Dendritic cell treated with granulocyte-macrophage colony-stimulating factor and Interleukin-4, amounts not matched to agents 40 ng/mL and 50 ng/mL, for 4 days (primary cell): ENCODE measurements around the gene SPDL1.
A peak's percentile ranks its signal among the peaks of the same experiment; 100 is the strongest.

Source experiments
- H3K27ac Mint-ChIP-seq: one replicate; pipeline ENCODE4 v1.8.0; 2022; ENCODE audit warnings: mild to moderate bottlenecking, mixed read lengths
- H3K27me3 Mint-ChIP-seq: one replicate; pipeline ENCODE4 v1.8.0; 2022; ENCODE audit warnings: mild to moderate bottlenecking, mixed read lengths
- H3K36me3 Mint-ChIP-seq: one replicate; pipeline ENCODE4 v1.8.0; 2022; ENCODE audit warnings: low read depth, mixed read lengths
- H3K4me1 Mint-ChIP-seq: one replicate; pipeline ENCODE4 v1.8.0; 2022; ENCODE audit warnings: low read depth, mixed read lengths
- H3K4me3 Mint-ChIP-seq: one replicate; pipeline ENCODE4 v1.8.0; 2022; ENCODE audit warnings: mild to moderate bottlenecking, moderate library complexity, mixed read lengths
- H3K9me3 Mint-ChIP-seq: one replicate; pipeline ENCODE4 v1.8.0; 2022; ENCODE audit warnings: mixed read lengths
- intact Hi-C: fragments of 100-400 bp; cut with micrococcal nuclease; formaldehyde crosslinking; loops from one replicate; pipeline ENCODE4 v1.15.0; 2022

SPDL1 gene

GRCh38 chr5:169554251-169554650 is 29.3 kb upstream of the SPDL1 start:
- no peaks in the 10 kb centered on the region for H3K4me1 Mint-ChIP-seq
- intact Hi-C loops, result no loop called here
- H3K27ac Mint-ChIP-seq, result no peak overlapping the region
- peaks cover 23% of the 10 kb centered on the region for H3K9me3 Mint-ChIP-seq
- no peaks in the 10 kb centered on the region for H3K36me3 Mint-ChIP-seq
- peaks cover 12% of the 10 kb centered on the region for H3K27me3 Mint-ChIP-seq
- no peak overlapping the region for H3K4me3 Mint-ChIP-seq

- no peak overlapping the region for H3K4me3 Mint-ChIP-seq
- peaks cover 27% of the 10 kb centered on the region for H3K9me3 Mint-ChIP-seq
- H3K36me3 Mint-ChIP-seq, result no peaks in the 10 kb centered on the region
- H3K27ac Mint-ChIP-seq, result no peak overlapping the region
- peaks cover 7% of the 10 kb centered on the region for H3K27me3 Mint-ChIP-seq
- intact Hi-C loops, result no loop called here
- H3K4me1 Mint-ChIP-seq, result no peaks in the 10 kb centered on the region
Observed at GRCh38 chr5:169557838-169558237, 25.7 kb upstream of the SPDL1 start.

GRCh38 chr5:169561893-169562292 is 21.7 kb upstream of the SPDL1 start:
- intact Hi-C loops, result no loop called here
- peaks cover 11% of the 10 kb centered on the region for H3K27me3 Mint-ChIP-seq

GRCh38 chr5:169563369-169563768 is 20.2 kb upstream of the SPDL1 start:
- no peaks in the 10 kb centered on the region for H3K36me3 Mint-ChIP-seq
- H3K4me3 Mint-ChIP-seq, result no peak overlapping the region
- peaks cover 10% of the 10 kb centered on the region for H3K27me3 Mint-ChIP-seq
- no peak overlapping the region for H3K27ac Mint-ChIP-seq
- intact Hi-C loops, result no loop called here
- H3K4me1 Mint-ChIP-seq, result peaks cover 10% of the 10 kb centered on the region
- peaks cover 27% of the 10 kb centered on the region for H3K9me3 Mint-ChIP-seq

More at GRCh38 chr5:169561893-169562292, 21.7 kb upstream of the SPDL1 start:
- Mint-ChIP-seq H3K36me3 (no peaks in the 10 kb centered on the region), H3K4me1 (peaks cover under 1% of the 10 kb centered on the region), H3K4me3 (no peak overlapping the region), H3K27ac (no peak overlapping the region), H3K9me3 (peaks cover 29% of the 10 kb centered on the region)

DNA sequence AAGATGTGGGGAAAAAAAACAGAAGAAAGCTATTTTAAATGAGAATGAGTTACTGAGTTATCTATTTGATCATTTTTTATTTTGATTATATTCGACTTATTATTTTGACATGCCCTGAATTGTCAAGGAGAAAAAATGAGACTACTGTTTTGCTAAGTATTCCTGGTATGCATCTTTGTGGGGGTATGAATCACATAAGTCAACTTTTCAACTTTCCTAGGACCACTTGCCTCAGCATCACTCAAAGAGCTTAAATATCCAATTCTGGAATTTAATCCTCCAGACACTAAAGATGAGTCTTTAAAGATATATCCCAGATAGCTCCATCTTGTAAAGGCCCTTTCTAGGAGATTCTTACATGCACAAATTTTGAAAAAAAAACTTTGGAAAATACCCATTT is 17.4 kb upstream of the SPDL1 start:
- intact Hi-C loops, result no loop called here
- Mint-ChIP-seq H3K27me3 (peaks cover 19% of the 10 kb centered on the region), H3K4me1 (peaks cover 10% of the 10 kb centered on the region), H3K9me3 (peaks cover 14% of the 10 kb centered on the region), H3K36me3 (no peaks in the 10 kb centered on the region), H3K27ac (no peak overlapping the region), H3K4me3 (no peak overlapping the region)

GRCh38 chr5:169567079-169567478 is 16.5 kb upstream of the SPDL1 start:
- peaks cover 14% of the 10 kb centered on the region for H3K9me3 Mint-ChIP-seq

GRCh38 chr5:169569513-169569912 is 14.1 kb upstream of the SPDL1 start:
- H3K9me3 Mint-ChIP-seq, result peaks cover 14% of the 10 kb centered on the region

More at GRCh38 chr5:169567079-169567478, 16.5 kb upstream of the SPDL1 start:
- peaks cover 18% of the 10 kb centered on the region for H3K27me3 Mint-ChIP-seq
- peaks cover 10% of the 10 kb centered on the region for H3K4me1 Mint-ChIP-seq
- H3K27ac Mint-ChIP-seq, result no peak overlapping the region
- intact Hi-C loops, result no loop called here
- no peaks in the 10 kb centered on the region for H3K36me3 Mint-ChIP-seq
- H3K4me3 Mint-ChIP-seq, result no peak overlapping the region

GRCh38 chr5:169571355-169571754 is 12.2 kb upstream of the SPDL1 start:
- Mint-ChIP-seq H3K36me3 (no peaks in the 10 kb centered on the region), H3K27ac (no peak overlapping the region), H3K4me3 (no peak overlapping the region), H3K27me3 (peaks cover 25% of the 10 kb centered on the region), H3K4me1 (peaks cover 10% of the 10 kb centered on the region), H3K9me3 (peaks cover 14% of the 10 kb centered on the region)
- intact Hi-C loops, result no loop called here

More at GRCh38 chr5:169569513-169569912, 14.1 kb upstream of the SPDL1 start:
- intact Hi-C loops, result no loop called here
- Mint-ChIP-seq H3K27ac (no peak overlapping the region), H3K4me1 (peaks cover 10% of the 10 kb centered on the region), H3K27me3 (peaks cover 19% of the 10 kb centered on the region), H3K36me3 (no peaks in the 10 kb centered on the region), H3K4me3 (no peak overlapping the region)

DNA sequence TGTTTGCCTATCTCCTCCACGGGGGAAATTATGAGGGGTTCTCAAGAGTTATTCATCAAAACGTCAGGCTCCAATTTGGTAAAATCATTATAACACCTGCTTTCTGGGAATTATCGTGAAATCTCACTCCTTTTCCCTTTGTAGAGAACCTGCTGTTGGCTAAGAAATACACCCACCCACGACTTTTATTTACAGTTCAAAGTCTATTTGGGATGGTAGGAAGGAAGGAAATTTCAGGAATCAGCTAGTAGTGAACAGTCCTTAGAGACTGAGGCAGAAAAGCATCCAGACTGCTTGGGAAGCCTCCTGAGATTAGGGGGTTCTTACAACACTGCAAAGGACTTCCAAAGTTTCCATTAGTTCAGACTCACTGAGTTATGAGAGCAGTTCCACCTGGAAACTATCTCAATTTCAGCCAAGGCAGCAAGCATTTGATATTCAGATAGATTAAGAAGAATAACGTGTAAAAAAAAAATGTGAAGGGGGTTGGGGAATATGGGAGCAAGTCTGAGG is 9.4 kb upstream of the SPDL1 start:
- Mint-ChIP-seq H3K9me3 (no peaks in the 10 kb centered on the region), H3K27ac (no peak overlapping the region), H3K36me3 (no peaks in the 10 kb centered on the region), H3K27me3 (peaks cover 36% of the 10 kb centered on the region), H3K4me3 (no peak overlapping the region), H3K4me1 (no peaks in the 10 kb centered on the region)
- intact Hi-C loops, result no loop called here

DNA sequence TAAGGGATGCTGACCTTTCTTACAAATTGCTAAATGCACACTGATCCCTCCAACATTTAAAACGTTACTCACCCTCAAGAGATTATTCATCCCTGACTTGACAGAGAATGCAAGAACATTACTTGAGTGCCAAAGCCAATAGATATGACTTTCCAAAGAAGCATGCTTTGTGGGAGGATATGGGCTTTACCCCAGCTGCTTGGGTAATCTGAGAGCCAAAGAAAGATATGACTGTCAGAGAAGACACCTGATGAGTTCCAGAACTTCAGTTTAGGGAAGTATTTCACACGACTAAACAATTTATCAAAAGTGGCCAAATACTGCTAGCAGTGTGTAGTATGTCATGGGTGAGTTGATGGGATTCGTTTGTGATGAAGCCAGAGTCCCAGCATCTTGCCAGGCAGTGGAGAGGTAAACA is 7.4 kb upstream of the SPDL1 start:
- no peaks in the 10 kb centered on the region for H3K36me3 Mint-ChIP-seq
- intact Hi-C loops, result no loop called here
- H3K4me3 Mint-ChIP-seq, result no peak overlapping the region
- no peaks in the 10 kb centered on the region for H3K4me1 Mint-ChIP-seq
- peaks cover 35% of the 10 kb centered on the region for H3K27me3 Mint-ChIP-seq
- no peak overlapping the region for H3K27ac Mint-ChIP-seq
- H3K9me3 Mint-ChIP-seq, result no peaks in the 10 kb centered on the region

DNA sequence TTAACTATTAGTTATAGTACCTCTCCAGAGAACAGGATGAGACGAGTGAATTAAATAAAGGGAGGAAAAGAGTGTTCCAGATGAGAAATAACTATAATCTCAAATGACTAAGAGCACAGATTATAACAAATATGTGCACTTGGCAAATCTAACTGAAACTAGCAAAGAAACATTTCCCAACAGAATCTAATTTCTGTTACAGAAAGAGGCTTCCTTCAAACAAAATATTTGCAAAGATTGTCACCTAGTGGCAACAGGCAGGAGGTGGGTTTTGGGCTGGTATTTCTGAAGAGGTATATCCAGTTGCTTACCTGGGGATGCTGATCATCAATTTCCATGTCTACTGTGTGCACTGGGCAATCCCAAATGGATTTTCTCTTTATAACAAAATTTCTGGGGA is 5.6 kb upstream of the SPDL1 start:
- Mint-ChIP-seq H3K27ac (no peak overlapping the region), H3K27me3 (peaks cover 35% of the 10 kb centered on the region), H3K9me3 (no peaks in the 10 kb centered on the region), H3K4me3 (no peak overlapping the region), H3K4me1 (no peaks in the 10 kb centered on the region), H3K36me3 (no peaks in the 10 kb centered on the region)
- intact Hi-C loops, result no loop called here

GRCh38 chr5:169580964-169581363 is 2.6 kb upstream of the SPDL1 start:
- peaks cover 10% of the 10 kb centered on the region for H3K36me3 Mint-ChIP-seq
- peaks cover 26% of the 10 kb centered on the region for H3K27me3 Mint-ChIP-seq
- H3K27ac Mint-ChIP-seq, result no peak overlapping the region
- intact Hi-C loops, result loop anchor here (1.0 kb wide), 1 partner anchor 594 kb away; no protein-coding TSS in a partner anchor
- peaks cover 10% of the 10 kb centered on the region for H3K4me1 Mint-ChIP-seq
- no peaks in the 10 kb centered on the region for H3K9me3 Mint-ChIP-seq
- H3K4me3 Mint-ChIP-seq, result no peak overlapping the region

DNA sequence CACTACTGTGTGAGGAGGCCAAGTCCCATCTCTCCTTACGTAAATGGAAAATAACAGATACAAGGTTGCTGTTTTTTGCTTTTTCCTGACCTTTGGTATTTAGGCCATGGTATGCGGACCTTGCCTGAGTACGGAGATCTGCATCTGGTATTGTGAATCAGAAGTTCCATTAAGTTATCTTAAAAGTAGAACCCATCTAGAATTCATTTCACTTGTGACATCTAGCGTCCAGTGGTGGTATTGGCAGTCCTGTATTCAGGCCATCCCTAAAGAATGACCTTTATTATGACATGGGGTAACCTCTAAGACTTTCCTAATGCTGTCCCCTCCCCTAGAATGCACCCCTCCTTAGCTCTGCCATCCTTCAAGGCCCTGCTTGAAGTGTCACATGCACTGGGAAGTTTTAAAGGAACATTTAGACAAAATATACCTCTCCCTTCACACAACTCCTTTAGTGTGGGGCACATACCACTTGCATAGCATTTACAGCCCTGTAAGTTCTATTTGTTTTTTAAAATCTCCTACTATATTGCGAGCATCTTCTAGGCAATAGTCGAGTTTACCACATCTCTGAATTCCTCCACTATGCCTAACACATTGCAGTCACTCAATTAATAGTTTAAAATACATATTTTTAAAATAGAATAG is 1.9 kb upstream of the SPDL1 start:
- Mint-ChIP-seq H3K27me3 (peaks cover 20% of the 10 kb centered on the region), H3K4me1 (peaks cover 10% of the 10 kb centered on the region), H3K36me3 (peaks cover 10% of the 10 kb centered on the region), H3K4me3 (no peak overlapping the region), H3K27ac (no peak overlapping the region), H3K9me3 (no peaks in the 10 kb centered on the region)
- intact Hi-C loops, result loop anchor here (1.0 to 2.0 kb wide), 2 partner anchors 594 to 903 kb away; no protein-coding TSS in a partner anchor

DNA sequence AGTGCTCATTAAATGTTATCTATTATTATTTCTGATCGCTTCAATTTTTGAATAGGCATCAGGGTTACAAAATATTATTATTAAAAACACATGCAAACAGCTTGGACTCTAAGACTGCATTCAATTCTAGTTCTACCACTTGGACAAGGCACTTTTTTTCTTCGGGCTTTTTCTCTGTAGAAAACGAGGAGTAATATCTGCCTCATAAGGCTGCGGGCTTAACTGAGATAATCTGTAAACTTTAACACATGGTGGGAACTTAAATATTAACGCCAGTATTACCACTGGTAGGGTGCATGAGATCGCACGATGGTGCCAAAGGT is 511 bp upstream of the SPDL1 start:
- peak overlapping the region; percentile 92 for H3K27ac Mint-ChIP-seq
- intact Hi-C loops, result loop anchor here (1.0 to 2.0 kb wide), 2 partner anchors 53 to 904 kb away; no protein-coding TSS in a partner anchor
- H3K36me3 Mint-ChIP-seq, result peaks cover 10% of the 10 kb centered on the region
- peaks cover 12% of the 10 kb centered on the region for H3K27me3 Mint-ChIP-seq
- H3K4me1 Mint-ChIP-seq, result peaks cover 10% of the 10 kb centered on the region
- H3K9me3 Mint-ChIP-seq, result no peaks in the 10 kb centered on the region
- peak overlapping the region; percentile 95 for H3K4me3 Mint-ChIP-seq
